NOMO-1 treated with DMSO at 0.1 percent for 48 hours (cell line): Measurements from ENCODE around the gene MTURN.
A peak's percentile ranks its signal among the peaks of the same experiment; 100 is the strongest.

Experiments used
- DNase-seq: peaks from one replicate; lab custom pipeline; 2025; ENCODE audit not compliant: unreplicated experiment; lab: John Stamatoyannopoulos, UW

The MTURN gene

GRCh38 chr7:30159698-30160143, 24.9 kb downstream of the MTURN start:
- DNase-seq = peak; percentile 97

GRCh38 chr7:30160329-30160728, 25.5 kb downstream of the MTURN start:
- no peak for DNase-seq

GRCh38 chr7:30162133-30162532, 27.3 kb downstream of the MTURN start:
- DNase-seq = no peak

GRCh38 chr7:30162622-30163124, 27.9 kb downstream of the MTURN start:
- DNase-seq = no peak

GRCh38 chr7:30163231-30163894, 28.6 kb downstream of the MTURN start:
- DNase-seq = peak; percentile 62

- DNase-seq = peak; percentile 83
These were observed 29.8 kb downstream of the MTURN start for GRCh38 chr7:30164567-30164966.

- no peak for DNase-seq
These were observed 30.8 kb downstream of the MTURN start for GRCh38 chr7:30165590-30165989.

- no peak for DNase-seq
These were observed 31.5 kb downstream of the MTURN start for GRCh38 chr7:30166155-30166840.

- no peak for DNase-seq
These were observed 32.1 kb downstream of the MTURN start for GRCh38 chr7:30166841-30167235.

GRCh38 chr7:30167901-30168300, 33.1 kb downstream of the MTURN start:
- no peak for DNase-seq

- no peak for DNase-seq
These were observed 34.2 kb downstream of the MTURN start for GRCh38 chr7:30168835-30169573.

- DNase-seq = no peak
These were observed 34.8 kb downstream of the MTURN start for GRCh38 chr7:30169579-30169978.

- DNase-seq = peak; percentile 51
These were observed 35.9 kb downstream of the MTURN start for GRCh38 chr7:30170476-30171205.

GRCh38 chr7:30171766-30172447, 37.1 kb downstream of the MTURN start:
- DNase-seq = no peak

GRCh38 chr7:30172451-30172850, 37.7 kb downstream of the MTURN start:
- DNase-seq = no peak

GRCh38 chr7:30173058-30173897, 38.5 kb downstream of the MTURN start:
- no peak for DNase-seq

GRCh38 chr7:30175180-30175579, 40.4 kb downstream of the MTURN start:
- DNase-seq = no peak

- DNase-seq = no peak
These were observed 40.9 kb downstream of the MTURN start for GRCh38 chr7:30175636-30176147.

GRCh38 chr7:30176463-30177109, 41.8 kb downstream of the MTURN start:
- DNase-seq = peak; percentile 39
